ENCODE data around the gene POU2AF1. TPM values are rescaled to one million over a fixed set of nuclear protein-coding genes. Genes with fewer than 3 reads are reported as not detected.

Gene POU2AF1
- total and polyA plus RNA-seq, 2 experiments from 2014 or later: not detected

GRCh38 chr11:111379602-111380136, 594 bp upstream of the POU2AF1 start:
- no peaks in the 10 kb centered on the region for H4K20me1 ChIP-seq (replicated peaks; ENCODE audit: insufficient read depth)

DNA sequence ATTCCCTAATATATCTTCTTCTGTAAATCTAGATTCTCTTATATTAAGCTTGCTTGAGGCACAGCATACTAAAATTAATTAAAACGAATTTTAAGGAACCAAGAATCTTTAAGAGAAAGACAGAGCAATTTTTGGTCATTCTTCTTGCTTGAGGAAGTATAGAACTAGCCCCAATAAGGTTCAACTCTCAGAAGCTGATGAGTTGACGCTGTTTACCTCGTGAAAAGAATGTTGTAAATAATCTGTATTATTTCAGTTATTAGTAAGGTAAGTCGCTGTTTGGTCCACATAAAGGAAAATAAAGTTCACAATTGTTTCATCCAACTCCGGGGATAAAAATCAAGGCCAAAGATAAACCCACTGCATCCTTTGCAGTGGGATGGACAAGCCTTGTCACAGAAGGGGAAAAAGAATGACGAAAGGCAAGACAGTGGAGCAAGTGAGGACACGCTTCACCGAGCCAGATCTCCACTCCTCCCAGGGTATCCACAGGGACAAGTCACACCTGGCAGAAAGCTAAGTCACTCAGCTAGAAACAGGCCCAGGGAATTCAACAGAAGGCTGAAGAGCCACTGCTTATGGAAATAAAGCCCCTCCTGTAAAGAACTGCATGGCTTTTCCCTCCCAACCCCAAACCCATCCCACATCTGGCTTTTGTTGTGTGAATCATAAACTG, 752 bp downstream of the POU2AF1 start:
- no peak overlapping the region for H3K4me2 ChIP-seq
- H3K4me1 Mint-ChIP-seq: no peaks in the 10 kb centered on the region; the same call in 2 of the 3 replicates
- peaks cover 2% of the 10 kb centered on the region for H3K27me3 Mint-ChIP-seq (ENCODE audit: insufficient read depth, low read depth, poor library complexity)

More at GRCh38 chr11:111379602-111380136, 594 bp upstream of the POU2AF1 start:
- Histone ChIP-seq H3K4me1 (ENCODE audit: insufficient read depth) (no peaks in the 10 kb centered on the region), H3K4me3 (no peak overlapping the region), H3K27me3 (ENCODE audit: insufficient read depth) (no peaks in the 10 kb centered on the region), H3K79me2 (replicated peaks; ENCODE audit: insufficient read depth) (no peaks in the 10 kb centered on the region), H3F3A (replicated peaks; ENCODE audit: low read depth) (no peaks in the 10 kb centered on the region), H2AFZ (peak overlapping the region; percentile 87; the same call in 1 of the 2 replicates), H3K9me2 (ENCODE audit: insufficient read depth) (0 out of 2 replicates have a peak, but pooled peaks cover 11% of the 10 kb centered on the region), H3K4me2 (no peak overlapping the region), H3K36me3 (ENCODE audit: insufficient read depth) (no peaks in the 10 kb centered on the region), H3K27ac (ENCODE audit: low read depth) (no peak overlapping the region)
- Mint-ChIP-seq H3K4me1 (no peaks in the 10 kb centered on the region; the same call in 2 of the 3 replicates), H3K27ac (no peak overlapping the region), H3K4me3 (no peak overlapping the region), H3K36me3 (ENCODE audit: low read depth) (no peaks in the 10 kb centered on the region), H3K9me3 (no peaks in the 10 kb centered on the region), H3K27me3 (ENCODE audit: insufficient read depth, low read depth, poor library complexity) (peaks cover 2% of the 10 kb centered on the region)
- no peak for TF ChIP-seq EZH2phosphoT487 (IDR thresholded peaks at IDR 0.05; ENCODE audit: unreplicated experiment)
- no peak for TF ChIP-seq ZNF331 (CRISPR knock-in tag; IDR thresholded peaks at IDR 0.05; ENCODE audit: low read depth)
- no peak for TF ChIP-seq CREB1 (CRISPR knock-in tag; IDR thresholded peaks at IDR 0.05; ENCODE audit: low read depth)
- TF ChIP-seq JUNB (IDR thresholded peaks at IDR 0.05; ENCODE audit: unreplicated experiment): no peak
- no peak for TF ChIP-seq NANOG (IDR thresholded peaks at IDR 0.05; ENCODE audit: borderline replicate concordance)
- DNase-seq (ENCODE audit: low spot score): no peak
- ATAC-seq: peak; percentile 54

More for the DNA sequence above, 752 bp downstream of the POU2AF1 start:
- no peaks in the 10 kb centered on the region for H3F3A ChIP-seq (replicated peaks; ENCODE audit: low read depth)
- H3K36me3 ChIP-seq (ENCODE audit: insufficient read depth): no peaks in the 10 kb centered on the region
- no peak overlapping the region for H3K4me3 ChIP-seq
- H3K27me3 ChIP-seq (ENCODE audit: insufficient read depth): no peaks in the 10 kb centered on the region
- H3K79me2 ChIP-seq (replicated peaks; ENCODE audit: insufficient read depth): no peaks in the 10 kb centered on the region
- no peak overlapping the region for H3K4me3 Mint-ChIP-seq
- no peak for ATAC-seq
- TF ChIP-seq REST (IDR thresholded peaks at IDR 0.05; ENCODE audit: unreplicated experiment) (no peak), EZH2phosphoT487 (IDR thresholded peaks at IDR 0.05; ENCODE audit: unreplicated experiment) (no peak)
- no peak overlapping the region for H3K27ac ChIP-seq (ENCODE audit: low read depth)
- H2AFZ ChIP-seq: peak overlapping the region; percentile 87; the same call in 1 of the 2 replicates
- no peak overlapping the region for H3K27ac Mint-ChIP-seq
- no peak for DNase-seq (ENCODE audit: low spot score)
- 0 out of 2 replicates have a peak, but pooled peaks cover 11% of the 10 kb centered on the region for H3K9me2 ChIP-seq (ENCODE audit: insufficient read depth)
- H3K9me3 Mint-ChIP-seq: no peaks in the 10 kb centered on the region
- H3K4me1 ChIP-seq (ENCODE audit: insufficient read depth): no peaks in the 10 kb centered on the region
- no peaks in the 10 kb centered on the region for H3K36me3 Mint-ChIP-seq (ENCODE audit: low read depth)
- no peaks in the 10 kb centered on the region for H4K20me1 ChIP-seq (replicated peaks; ENCODE audit: insufficient read depth)

All from GM23338 (cell line).